Measurements from ENCODE around the gene LGALS9. TPM values are rescaled to one million over a fixed set of nuclear protein-coding genes. Genes with fewer than 3 reads are reported as not detected.
"Not testable (repeated sequence)": the region's sequence is repeated elsewhere in the genome, so short reads cannot be mapped to it uniquely, and the experiment has no call there.

LGALS9 gene
- total RNA-seq, 4 donors from 2014 or later: 8.9 to 36.4 (median 18.0) TPM

GRCh38 chr17:27624539-27624938 lies 6.4 kb upstream of the LGALS9 start:
- intact Hi-C loops (cut with DNase I): no loop called here
- WGBS, 2 donors: 97 to 98% methylated on average over 3 of the region's 3 CpGs
- Histone ChIP-seq H3K27me3 (no peaks in the 10 kb centered on the region), H3K9me3 (no peaks in the 10 kb centered on the region), H3K27ac (no peak overlapping the region), H3K4me1 (no peaks in the 10 kb centered on the region), H3K4me3 (replicated peaks in 1 of 3) (no peak overlapping the region), H3K36me3 (peaks cover 28 to 46% of the 10 kb centered on the region in 2 donors)
- no peak for DNase-seq
- TF ChIP-seq POLR2A (IDR thresholded peaks at IDR 0.05) (no peak), CTCF (IDR thresholded peaks at IDR 0.05) (no peak)

GRCh38 chr17:27625856-27626255 lies 5.1 kb upstream of the LGALS9 start:
- Histone ChIP-seq H3K36me3 (peaks cover 21 to 35% of the 10 kb centered on the region in 2 donors), H3K27ac (no peak overlapping the region), H3K4me1 (peaks cover 0 to 3% of the 10 kb centered on the region in 2 donors), H3K27me3 (no peaks in the 10 kb centered on the region), H3K9me3 (no peaks in the 10 kb centered on the region), H3K4me3 (replicated peaks in 1 of 3) (no peak overlapping the region)
- DNase-seq: no peak
- 83 to 94% methylated on average over 5 of the region's 5 CpGs for WGBS, 2 donors
- intact Hi-C loops (cut with DNase I): no loop called here
- no peak for TF ChIP-seq CTCF (IDR thresholded peaks at IDR 0.05)

- DNase-seq: no peak
- 87 to 93% methylated on average over 8 to 10 of the region's 10 CpGs for WGBS, 2 donors
- H3K27me3 ChIP-seq: no peaks in the 10 kb centered on the region
- H3K4me1 ChIP-seq: peaks cover 8 to 19% of the 10 kb centered on the region in 2 donors
- H3K4me3 ChIP-seq (replicated peaks in 1 of 3): no peak overlapping the region
- peaks cover 13 to 18% of the 10 kb centered on the region in 2 donors for H3K36me3 ChIP-seq
- no peaks in the 10 kb centered on the region for H3K9me3 ChIP-seq
- no peak overlapping the region for H3K27ac ChIP-seq
- TF ChIP-seq CTCF (IDR thresholded peaks at IDR 0.05) (no peak), POLR2A (IDR thresholded peaks at IDR 0.05) (no peak)
- intact Hi-C loops (cut with DNase I): no loop called here
Observed at GRCh38 chr17:27627514-27627913, 3.5 kb upstream of the LGALS9 start.

DNA sequence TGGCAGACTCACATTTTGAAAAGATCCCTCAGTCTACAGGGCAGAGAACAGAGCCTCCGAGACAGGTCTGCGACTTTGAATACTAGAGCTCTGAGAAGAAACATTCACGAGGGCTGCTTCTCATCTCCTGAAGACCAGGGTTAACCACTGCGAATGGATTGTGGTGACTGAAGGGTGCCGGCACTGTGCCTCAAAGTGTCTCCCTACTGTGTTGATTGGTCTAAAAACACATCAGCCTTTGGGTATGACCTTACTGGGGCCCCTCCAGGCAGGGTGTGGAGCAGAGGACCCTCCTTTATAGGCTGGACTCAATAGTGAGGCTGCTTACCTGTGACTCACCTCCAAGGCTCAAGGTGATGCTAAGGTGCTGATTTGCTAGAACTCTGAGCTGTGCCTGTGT lies 2.6 kb upstream of the LGALS9 start:
- Histone ChIP-seq H3K4me1 (peaks cover 11 to 27% of the 10 kb centered on the region in 2 donors), H3K36me3 (peaks cover 5 to 12% of the 10 kb centered on the region in 2 donors), H3K27me3 (no peaks in the 10 kb centered on the region), H3K4me3 (replicated peaks in 1 of 3) (no peak overlapping the region), H3K27ac (no peak overlapping the region), H3K9me3 (no peaks in the 10 kb centered on the region)
- no peak for DNase-seq
- TF ChIP-seq CTCF (IDR thresholded peaks at IDR 0.05) (no peak), POLR2A (IDR thresholded peaks at IDR 0.05) (no peak)
- WGBS, 2 donors: 93 to 95% methylated on average over 5 of the region's 5 CpGs
- intact Hi-C loops (cut with DNase I): no loop called here

DNA sequence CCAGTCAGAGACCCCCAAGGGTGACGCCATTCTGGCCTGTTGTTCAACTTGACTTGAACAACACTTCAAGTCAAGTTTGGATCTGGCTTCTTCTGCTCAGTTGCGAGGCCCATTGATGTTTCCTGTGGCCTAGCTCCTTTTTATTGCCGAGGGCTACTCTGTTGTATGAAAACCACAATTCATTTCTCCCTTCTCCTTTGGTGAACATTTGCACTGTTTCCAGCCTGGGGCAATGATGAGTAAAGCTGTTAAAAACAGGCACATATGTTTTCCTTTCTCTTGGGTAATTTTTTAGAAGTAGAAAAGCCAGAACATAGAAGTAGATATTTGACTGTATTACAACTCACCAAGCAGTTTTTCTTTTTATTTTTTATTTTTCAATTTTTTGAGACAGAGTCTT lies 1.7 kb upstream of the LGALS9 start:
- intact Hi-C loops (cut with DNase I); H3K36me3 ChIP-seq; H3K4me3 ChIP-seq (replicated peaks in 1 of 3); DNase-seq; H3K27me3 ChIP-seq; H3K27ac ChIP-seq; H3K9me3 ChIP-seq: not testable (repeated sequence)
- 88 to 91% methylated on average over 3 of the region's 3 CpGs for WGBS, 2 donors
- peaks cover 17 to 36% of the 10 kb centered on the region in 2 donors for H3K4me1 ChIP-seq

- DNase-seq: no peak
- no peaks in the 10 kb centered on the region for H3K36me3 ChIP-seq
- peaks cover 17 to 36% of the 10 kb centered on the region in 2 donors for H3K4me1 ChIP-seq
- H3K9me3 ChIP-seq: no peaks in the 10 kb centered on the region
- no peaks in the 10 kb centered on the region for H3K27me3 ChIP-seq
- no peak for TF ChIP-seq CTCF (IDR thresholded peaks at IDR 0.05)
- no peak for TF ChIP-seq POLR2A (IDR thresholded peaks at IDR 0.05)
- intact Hi-C loops (cut with DNase I): no loop called here
- 61 to 72% methylated on average over 6 of the region's 6 CpGs for WGBS, 2 donors
- H3K27ac ChIP-seq: peak overlapping the region in 2 of 3 donors; percentile 3 to 31
- no peak overlapping the region for H3K4me3 ChIP-seq (replicated peaks in 1 of 3)
Observed at GRCh38 chr17:27631411-27631760, 398 bp downstream of the LGALS9 start.
